K562 (cell line): ENCODE results near the gene STT3A. TPM values are rescaled to one million over a fixed set of nuclear protein-coding genes. Genes with fewer than 3 reads are reported as not detected.

ENCODE experiments used
- ARID3B ChIP-seq: fragments of 250-450 bp; sonication (Bioruptor Pico); IDR thresholded peaks from 2 replicates; pipeline ENCODE4 v1.4.0; 2020; ENCODE audit warnings: borderline replicate concordance
- BACH1 ChIP-seq: fragments of 200-800 bp; sonication (Bioruptor generic); IDR thresholded peaks from 2 replicates; pipeline ENCODE4 v1.6.1; 2016; ENCODE audit warnings: missing genetic modification characterization, missing compliant biosample characterization
- BRD4 ChIP-seq: fragments of 200-600 bp; sonication (generic); IDR thresholded peaks from 2 replicates; pipeline ENCODE4 v1.6.1; 2017; ENCODE audit warnings: inconsistent platforms
- E2F6 ChIP-seq, 2 experiments: IDR thresholded peaks; 2 replicates each; pipeline ENCODE4 v1.6.1; 2011; ENCODE audit warnings: borderline replicate concordance in 1 of 2, control low read depth in 1 of 2, low read depth in 1 of 2, low read length in 1 of 2, mild to moderate bottlenecking in 1 of 2, mixed read lengths in 1 of 2, moderate library complexity in 1 of 2; ENCODE audit not compliant: insufficient read depth in 1 of 2, insufficient read length in 1 of 2, poor library complexity in 1 of 2, severe bottlenecking in 1 of 2; ENCODE audit errors: extremely low read depth in 1 of 2
- EHMT2 ChIP-seq: fragments of 450-650 bp; IDR thresholded peaks from 2 replicates; pipeline ENCODE4 v1.6.1; 2018; ENCODE audit warnings: antibody characterized with exemption
- HDGF ChIP-seq: fragments of 450-650 bp; IDR thresholded peaks from 2 replicates; pipeline ENCODE4 v1.6.1; 2016
- HMG20B ChIP-seq: fragments of 250-450 bp; sonication (Bioruptor Pico); IDR thresholded peaks from 2 replicates; pipeline ENCODE4 v1.5.0; 2021; ENCODE audit warnings: mild to moderate bottlenecking
- KLF16 ChIP-seq: IDR thresholded peaks from 2 replicates; pipeline ENCODE4 v1.6.1; 2016; ENCODE audit warnings: antibody characterized with exemption
- MEIS2 ChIP-seq: fragments of 450-650 bp; IDR thresholded peaks from 2 replicates; pipeline ENCODE4 v1.6.1; 2014; ENCODE audit warnings: mild to moderate bottlenecking; ENCODE audit not compliant: partially characterized antibody
- NCOA1 ChIP-seq: fragments of 450-650 bp; IDR thresholded peaks from 2 replicates; pipeline ENCODE4 v1.6.1; 2016; ENCODE audit warnings: low read depth
- PBX2 ChIP-seq, 2 experiments: IDR thresholded peaks in 1 of 2; conservative IDR thresholded peaks in 1 of 2; 2 replicates each; pipeline ENCODE4 v1.6.1; 2016; ENCODE audit warnings: low read depth in 2 of 2, mild to moderate bottlenecking in 1 of 2, missing compliant biosample characterization in 1 of 2, missing genetic modification characterization in 1 of 2, moderate library complexity in 1 of 2
- PCBP2 ChIP-seq: fragments of 200-400 bp; formaldehyde crosslinking; IDR thresholded peaks from 2 replicates; pipeline ENCODE4 v1.6.1; 2018; ENCODE audit warnings: low read length, low read depth, mild to moderate bottlenecking, moderate library complexity; ENCODE audit not compliant: poor library complexity, severe bottlenecking
- POLR2G ChIP-seq: fragments of 200-400 bp; formaldehyde crosslinking; IDR thresholded peaks from 2 replicates; pipeline ENCODE4 v1.6.1; 2017; ENCODE audit warnings: low read depth, mild to moderate bottlenecking, antibody characterized with exemption, low read length, moderate library complexity
- SNAPC5 ChIP-seq: fragments of 250-450 bp; sonication (Bioruptor Pico); IDR thresholded peaks from 2 replicates; pipeline ENCODE4 v1.8.0; 2021; ENCODE audit warnings: moderate library complexity, mild to moderate bottlenecking, inconsistent platforms
- TAF1 ChIP-seq: IDR thresholded peaks from 2 replicates; pipeline ENCODE4 v1.6.1; 2011; ENCODE audit warnings: mild to moderate bottlenecking, low read length, moderate library complexity; ENCODE audit not compliant: insufficient read depth, control insufficient read depth, severe bottlenecking; ENCODE audit errors: extremely low read depth
- ZBTB9 ChIP-seq: fragments of 450-650 bp; formaldehyde crosslinking; IDR thresholded peaks from 2 replicates; pipeline ENCODE4 v1.4.0; 2020; ENCODE audit warnings: mild to moderate bottlenecking, moderate library complexity
- ZC3H4 ChIP-seq: sonication (generic); formaldehyde crosslinking; IDR thresholded peaks from 2 replicates; pipeline ENCODE4 v1.9.0; 2021; ENCODE audit warnings: missing genetic modification reagents, borderline replicate concordance
- ZKSCAN3 ChIP-seq: fragments of 250-450 bp; sonication (Bioruptor Pico); IDR thresholded peaks from 2 replicates; pipeline ENCODE4 v1.4.0; 2020
- polyA plus RNA-seq, 8 experiments: library from polyadenylated mRNA; depleted of rRNA in 4 of 8; stranded (reverse) in 5 of 8; unstranded in 3 of 8; fragments of >200 nt; fragmentation: Nextera tagmentation in 2 of 8; fragmentation: Illumina TruSeq in 1 of 8; extraction: Ambion mirVana in 2 of 8; extraction: Trizol in 1 of 8; gene quantifications; 2 replicates each; pipeline versions ENCODE4 v1.2.1 to v1.2.3, GENCODE V29; 2011 to 2014; ENCODE audit warnings: inconsistent platforms in 1 of 8, missing spikeins in 1 of 8
- total RNA-seq, 7 experiments: library from RNA; depleted of rRNA in 6 of 7; stranded (reverse); fragments of >200 nt in 6 of 7; fragmentation: Illumina TruSeq in 2 of 7; extraction: Trizol in 2 of 7; gene quantifications; 2 replicates each; pipeline versions ENCODE4 v1.2.1 to v1.2.3, GENCODE V29; 2011 to 2021; ENCODE audit warnings: low replicate concordance in 1 of 7

STT3A gene
- total and polyA plus RNA-seq, 9 of the 15 experiments (the other 6 are each of a cell fraction or from before 2014, with no cell fraction given) = 70.7 to 330 (median 192) TPM

- TF ChIP-seq ZBTB9 (CRISPR knock-in tag) = 0 out of 2 replicates have a peak, but pooled peaks have one; percentile 41
- TF ChIP-seq ARID3B (CRISPR knock-in tag) = no peak
- no peak for TF ChIP-seq BACH1 (tag)
- peak; percentile 92 for TF ChIP-seq NCOA1
- TF ChIP-seq ZKSCAN3 = no peak
- TF ChIP-seq POLR2G = no peak
- TF ChIP-seq SNAPC5 (CRISPR knock-in tag) = no peak
- no peak for TF ChIP-seq HDGF
- TF ChIP-seq HMG20B (CRISPR knock-in tag) = no peak
- peak; percentile 98 for TF ChIP-seq KLF16
- no peak for TF ChIP-seq E2F6 (IDR thresholded peaks at IDR 0.05; ENCODE audit: borderline replicate concordance in 1 of 2, extremely low read depth in 1 of 2, insufficient read depth in 1 of 2, insufficient read length in 1 of 2, low read depth in 1 of 2, low read length in 1 of 2, poor library complexity in 1 of 2, severe bottlenecking in 1 of 2)
- TF ChIP-seq TAF1 = peak; percentile 47
- TF ChIP-seq BRD4 = no peak
- TF ChIP-seq PCBP2 = no peak
- no peak for TF ChIP-seq ZC3H4 (CRISPR knock-in tag)
- TF ChIP-seq MEIS2 = peak; percentile 9
- TF ChIP-seq PBX2 (CRISPR knock-in tag; IDR thresholded peaks at IDR 0.05; ENCODE audit: low read depth) = no peak
- no peak for TF ChIP-seq PBX2 (tag; conservative IDR thresholded peaks at IDR 0.05; ENCODE audit: low read depth)
- TF ChIP-seq EHMT2 = peak; percentile 86
These were observed 39.7 kb upstream of the STT3A start (continued) for GRCh38 chr11:125552927-125553326.
